GM18505 (cell line): ENCODE data around the gene HSPA8.

Source experiments
- ATAC-seq: cut with Tn5 transposase; IDR thresholded peaks from one replicate; pipeline ENCODE4 v1.9.1; 2021; ENCODE audit not compliant: unreplicated experiment
- POLR2A ChIP-seq: IDR thresholded peaks from 4 replicates; pipeline ENCODE4 v1.6.1; 2011; ENCODE audit warnings: borderline replicate concordance; ENCODE audit not compliant: insufficient read depth, insufficient read length; ENCODE audit errors: extremely low read depth

HSPA8 gene

DNA sequence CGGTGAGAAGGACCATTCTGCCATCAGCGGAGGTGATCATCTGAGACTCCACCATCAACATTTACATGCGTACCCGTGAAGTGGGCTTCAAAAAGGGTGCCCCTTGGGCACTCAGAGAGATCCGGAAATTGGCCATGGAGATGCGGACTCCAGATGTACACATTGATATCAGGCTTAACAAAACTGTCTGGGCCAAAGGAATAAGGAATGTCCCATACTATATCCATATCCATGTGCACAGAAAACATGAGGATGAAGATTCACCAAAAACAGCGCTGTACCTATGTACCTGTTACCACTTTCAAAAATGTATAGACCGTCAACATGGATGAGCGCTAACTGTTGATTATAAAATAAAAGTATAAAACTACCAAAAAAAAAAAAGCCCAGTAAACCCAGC is 10.8 kb downstream of the HSPA8 start:
- TF ChIP-seq POLR2A: no peak
- ATAC-seq: no peak

DNA sequence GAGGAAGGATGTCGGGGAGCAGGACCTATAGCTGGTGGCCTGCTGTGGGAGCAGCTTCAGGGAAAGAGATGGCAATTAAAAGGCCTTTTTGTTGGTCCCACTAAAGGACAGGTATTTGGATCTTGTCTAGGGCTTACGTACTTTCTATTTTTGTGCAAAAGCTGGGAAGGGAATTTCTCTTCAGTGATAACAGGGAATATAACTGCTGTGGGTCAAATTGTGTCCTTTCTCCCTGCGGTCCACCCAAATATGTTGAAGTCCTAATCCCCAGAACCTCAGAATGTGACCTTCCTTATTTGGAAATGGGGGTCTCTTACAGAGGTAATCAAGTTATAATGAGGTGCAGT is 14.0 kb downstream of the HSPA8 start:
- no peak for ATAC-seq
- TF ChIP-seq POLR2A: no peak

DNA sequence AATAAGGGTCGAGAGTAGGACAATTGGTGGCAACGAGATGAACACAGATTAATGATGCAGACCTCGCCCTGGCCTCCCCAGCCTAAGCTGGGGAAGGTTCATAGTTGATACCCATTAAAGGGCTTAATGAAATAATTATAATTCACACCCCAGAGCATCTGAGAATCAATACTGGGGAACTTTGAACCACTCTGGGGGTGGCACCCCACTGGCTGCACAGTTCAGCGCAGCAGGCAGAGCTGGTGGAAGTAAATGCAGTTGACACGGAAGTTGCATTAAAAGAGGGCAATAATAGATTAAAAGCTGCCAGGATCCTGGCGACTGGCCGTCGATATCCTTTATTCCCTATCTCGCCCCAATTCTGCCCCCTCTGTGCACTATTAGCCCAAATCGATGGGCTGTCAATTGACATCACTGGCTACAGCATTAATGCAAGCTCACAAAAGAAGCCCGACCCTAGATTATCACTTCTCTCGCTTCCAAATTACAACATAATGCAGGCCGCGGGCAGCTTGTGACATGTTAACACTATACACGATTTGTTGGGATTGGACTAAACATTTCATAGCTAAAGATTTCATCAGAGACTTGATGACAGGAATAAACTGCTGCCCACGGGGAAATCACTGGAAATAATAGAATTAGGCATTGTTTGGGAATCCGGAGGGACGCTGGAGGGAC is 14.5 kb downstream of the HSPA8 start:
- TF ChIP-seq POLR2A: no peak

DNA sequence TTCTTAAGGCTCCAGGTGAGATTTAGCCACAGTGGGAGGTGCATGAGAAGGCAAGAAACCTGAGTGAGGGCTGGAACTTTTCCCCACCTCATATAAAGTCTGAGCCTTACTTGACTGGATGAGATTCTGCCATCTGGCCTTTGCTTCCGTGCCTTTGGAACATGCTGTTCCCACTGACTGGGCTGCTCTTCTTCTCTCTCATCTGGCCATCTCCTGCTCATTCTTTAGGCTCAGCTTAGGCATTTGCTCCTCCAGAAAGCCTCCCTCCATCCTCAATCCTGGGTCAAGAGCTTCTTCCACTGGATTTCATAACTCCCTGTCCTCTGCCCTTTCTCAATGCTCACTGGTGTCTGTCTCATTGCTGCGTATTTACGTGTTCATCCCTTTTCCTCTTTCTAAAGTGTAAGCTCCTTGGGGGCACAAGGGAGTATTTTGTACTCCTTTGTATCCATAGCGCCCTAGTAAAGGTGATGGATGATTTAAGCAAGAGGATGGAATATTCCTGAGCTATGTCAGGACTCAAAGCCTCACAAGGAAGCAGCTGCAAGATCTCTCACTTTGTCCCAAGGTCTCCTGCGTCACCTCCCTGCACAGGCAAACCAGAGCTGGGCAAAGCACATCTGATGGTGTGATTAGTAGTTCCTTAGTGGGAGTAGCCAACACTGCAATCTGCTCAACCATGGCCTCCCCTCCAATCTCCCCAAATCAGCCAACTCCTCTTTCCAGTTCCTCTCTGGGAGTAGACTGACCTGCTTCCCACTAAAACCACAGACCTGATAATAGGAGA is 15.3 kb downstream of the HSPA8 start:
- ATAC-seq: no peak
- TF ChIP-seq POLR2A: no peak

More for the DNA sequence above, 14.5 kb downstream of the HSPA8 start:
- ATAC-seq: no peak

DNA sequence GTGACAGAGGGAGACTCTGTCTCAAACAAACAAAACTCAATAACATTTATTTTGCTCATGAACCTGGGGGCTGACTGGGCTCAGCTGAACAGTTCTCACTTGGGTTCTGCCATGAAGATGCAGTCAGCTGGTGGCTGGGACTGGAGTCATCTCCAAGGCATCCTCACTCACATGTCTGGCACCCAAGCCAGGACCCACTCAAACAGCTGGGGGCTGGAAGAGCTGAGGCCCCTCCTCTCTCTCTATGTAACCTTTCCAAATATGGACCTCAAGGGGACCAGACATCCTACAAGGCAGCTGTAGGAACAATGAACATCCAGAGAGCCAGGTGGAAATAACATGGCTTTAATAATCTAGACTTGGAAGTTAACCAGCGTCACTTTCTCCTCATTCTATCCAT is 16.8 kb downstream of the HSPA8 start:
- no peak for ATAC-seq

DNA sequence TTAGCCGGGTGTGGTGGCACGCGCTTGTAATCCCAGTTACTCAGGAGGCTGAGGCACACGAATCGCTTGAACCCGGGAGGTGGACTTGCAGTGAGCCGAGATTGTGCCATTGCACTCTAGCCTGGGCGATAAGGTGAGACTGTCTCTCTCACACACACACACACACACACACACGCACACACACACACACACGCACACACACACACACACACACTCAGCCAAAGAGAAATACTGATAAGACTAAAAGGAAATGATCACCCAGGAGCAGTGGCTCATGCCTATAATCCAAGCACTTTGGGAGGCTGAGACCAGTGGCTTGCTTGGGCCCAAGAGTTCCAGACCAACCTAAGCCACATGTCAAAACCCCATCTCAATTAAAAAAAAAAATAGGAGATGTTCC is 20.8 kb downstream of the HSPA8 start:
- no peak for TF ChIP-seq POLR2A
- ATAC-seq: no peak

More for the DNA sequence above, 16.8 kb downstream of the HSPA8 start:
- no peak for TF ChIP-seq POLR2A

DNA sequence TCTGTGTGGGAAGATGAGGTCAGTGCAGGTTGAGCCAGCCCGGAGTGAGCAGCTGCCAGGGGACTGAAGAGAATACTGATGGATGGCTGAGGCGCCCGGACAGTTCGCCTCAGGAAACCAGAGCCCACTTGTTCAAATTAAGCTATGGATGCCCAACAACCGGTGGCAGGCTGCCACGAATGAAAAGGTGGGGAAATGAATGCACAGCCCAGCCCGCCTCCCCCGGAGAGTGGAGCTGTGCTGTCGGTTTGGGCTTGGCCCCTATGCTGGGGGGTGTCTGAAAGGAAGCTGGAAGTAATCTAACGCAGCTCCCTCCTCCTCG is 21.9 kb downstream of the HSPA8 start:
- no peak for TF ChIP-seq POLR2A
- ATAC-seq: no peak

DNA sequence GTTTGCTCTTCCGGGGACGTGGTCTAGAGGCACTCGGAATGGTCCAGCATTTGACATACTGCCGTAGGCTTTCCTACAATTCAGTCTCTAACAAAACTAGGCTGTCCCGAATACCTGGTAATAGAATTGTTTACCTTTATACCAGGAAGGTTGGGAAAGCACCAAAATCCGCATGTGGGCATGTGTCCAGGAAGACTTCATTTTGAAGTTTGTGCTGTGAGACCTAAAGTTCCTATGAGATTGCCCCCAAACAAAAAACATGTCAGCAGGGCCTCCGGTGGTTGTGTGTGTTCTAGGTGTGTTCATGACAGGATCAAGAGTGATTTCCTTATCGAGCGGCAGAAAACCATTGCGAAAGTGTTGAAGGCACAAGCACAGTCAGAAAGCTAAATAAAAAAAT is 26.1 kb downstream of the HSPA8 start:
- no peak for TF ChIP-seq POLR2A
- ATAC-seq: no peak

DNA sequence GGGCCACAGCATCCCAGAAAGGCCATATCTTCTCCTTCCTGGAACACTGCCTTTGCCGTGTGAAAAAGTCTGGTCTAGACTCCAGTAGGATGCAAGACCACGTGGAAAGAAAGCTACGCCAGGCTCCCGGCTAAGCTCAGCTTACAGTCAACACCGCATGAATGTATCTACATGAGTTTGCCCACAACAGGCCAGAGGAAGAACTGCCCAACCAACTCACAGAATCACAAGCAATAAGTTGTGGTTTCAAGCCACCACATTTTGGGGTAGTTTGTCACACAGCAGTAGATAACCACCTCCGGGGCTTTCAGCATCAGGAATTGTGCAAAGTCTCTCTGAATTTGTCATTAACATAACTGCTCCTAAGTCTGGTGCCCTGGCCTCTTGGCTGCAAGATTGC is 27.3 kb downstream of the HSPA8 start:
- no peak for ATAC-seq
- TF ChIP-seq POLR2A: no peak

DNA sequence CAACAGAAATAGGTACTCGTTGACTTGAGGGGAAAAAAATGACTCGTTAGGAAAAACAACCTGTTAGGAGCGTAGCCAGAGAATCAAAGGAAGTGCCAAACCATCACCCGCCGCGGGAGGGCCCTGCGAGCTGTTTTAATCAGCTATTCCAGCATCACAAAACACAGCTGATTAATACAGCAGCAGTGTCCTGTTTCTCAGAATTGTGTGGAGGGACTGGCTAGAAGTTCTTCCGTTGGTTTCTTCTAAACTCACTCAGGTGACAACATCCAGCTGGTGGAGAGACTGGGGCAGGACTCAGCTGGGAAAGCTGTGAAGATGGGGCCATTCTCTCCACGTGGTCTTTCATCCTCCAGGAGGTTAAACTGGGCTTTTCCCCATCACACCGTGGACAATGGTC is 28.0 kb downstream of the HSPA8 start:
- no peak for ATAC-seq

DNA sequence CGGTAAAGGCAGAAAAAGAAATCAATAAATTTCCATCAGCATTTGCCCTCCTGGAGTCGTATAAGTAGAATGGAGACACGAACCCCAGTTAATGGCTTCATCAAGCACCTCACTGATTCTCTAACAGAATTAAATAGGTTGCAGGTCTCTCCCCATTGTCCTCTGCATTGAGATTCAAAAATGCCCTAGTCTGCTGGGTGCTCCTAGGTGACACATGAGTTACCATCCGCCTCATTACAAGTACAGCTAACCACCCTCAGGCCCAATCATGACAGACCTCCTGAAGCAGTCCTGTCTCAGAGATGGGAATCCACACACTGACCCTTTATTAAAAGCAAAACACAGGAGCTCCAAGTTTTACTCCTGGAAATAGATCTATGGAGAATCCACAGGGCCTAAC is 31.4 kb downstream of the HSPA8 start:
- no peak for TF ChIP-seq POLR2A
- ATAC-seq: no peak

More for the DNA sequence above, 28.0 kb downstream of the HSPA8 start:
- TF ChIP-seq POLR2A: no peak

DNA sequence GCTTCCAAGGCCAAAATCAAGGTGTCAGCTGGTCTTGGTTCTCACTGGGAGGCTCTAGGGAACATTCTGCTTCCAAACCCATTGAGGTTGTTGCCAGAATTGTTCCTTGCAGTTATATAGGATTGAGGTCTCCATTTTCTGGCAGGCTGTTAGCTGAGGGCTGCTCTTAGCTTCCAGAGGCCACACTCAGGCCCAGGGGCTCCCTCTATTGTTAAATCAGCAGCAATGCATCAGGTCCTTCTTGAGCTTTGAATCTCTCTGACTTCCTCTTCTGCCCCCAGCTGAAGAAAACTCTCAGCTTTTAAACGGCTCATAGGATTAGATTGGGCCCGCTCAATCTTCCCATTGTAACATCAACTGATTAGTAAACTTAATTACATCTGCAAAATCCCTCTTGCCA is 41.0 kb downstream of the HSPA8 start:
- no peak for ATAC-seq
- no peak for TF ChIP-seq POLR2A

DNA sequence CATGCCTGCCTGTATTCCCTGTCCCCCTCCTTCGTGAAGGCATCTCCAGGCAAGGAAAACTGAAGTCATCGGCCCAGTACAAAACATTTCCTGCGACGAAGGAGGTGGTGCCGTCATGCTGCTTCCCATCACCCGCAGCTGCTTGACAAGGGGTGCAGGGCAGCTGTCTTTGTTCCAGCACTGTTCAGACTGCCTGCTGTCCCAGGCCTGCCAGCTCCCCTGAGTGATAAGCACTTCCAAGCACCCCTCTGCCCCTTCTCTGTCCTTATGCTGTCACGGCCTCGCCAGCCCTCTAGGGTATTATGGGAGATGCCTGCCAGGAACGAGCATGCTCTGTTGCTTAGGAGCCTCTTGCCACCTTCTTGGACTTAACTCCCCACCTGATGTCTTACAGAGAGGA is 43.2 kb downstream of the HSPA8 start:
- no peak for ATAC-seq
- TF ChIP-seq POLR2A: no peak

DNA sequence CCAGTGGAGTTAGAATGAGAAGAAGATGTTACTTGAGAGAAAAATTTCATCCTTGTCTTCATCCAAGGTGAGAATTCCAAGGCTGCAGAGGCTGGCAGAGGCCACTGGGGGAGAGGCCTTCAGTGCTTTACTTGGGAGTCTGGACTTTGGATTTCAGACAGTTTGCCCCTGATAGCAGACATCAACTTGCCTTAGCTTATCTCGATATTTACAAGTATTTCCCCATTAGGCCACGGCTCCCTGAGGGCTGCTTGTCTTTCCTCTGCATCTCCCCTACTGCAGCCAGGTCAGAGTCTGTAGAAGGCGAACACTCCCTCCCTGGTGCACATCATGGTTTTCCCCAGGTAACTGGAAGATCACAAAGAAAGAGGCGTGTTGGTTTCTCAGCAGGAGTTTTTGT is 50.4 kb downstream of the HSPA8 start:
- ATAC-seq: no peak
- no peak for TF ChIP-seq POLR2A
